GM12874 (cell line): ENCODE measurements around the gene NELFB.

ENCODE experiments used
- TF ChIP-seq, protein P1 (sequence below): IDR thresholded peaks from 2 replicates; pipeline ENCODE4 v1.5.1; 2011; ENCODE audit warnings: low read depth, mild to moderate bottlenecking, control low read depth, low read length, moderate library complexity; ENCODE audit not compliant: insufficient read depth

The NELFB gene

DNA sequence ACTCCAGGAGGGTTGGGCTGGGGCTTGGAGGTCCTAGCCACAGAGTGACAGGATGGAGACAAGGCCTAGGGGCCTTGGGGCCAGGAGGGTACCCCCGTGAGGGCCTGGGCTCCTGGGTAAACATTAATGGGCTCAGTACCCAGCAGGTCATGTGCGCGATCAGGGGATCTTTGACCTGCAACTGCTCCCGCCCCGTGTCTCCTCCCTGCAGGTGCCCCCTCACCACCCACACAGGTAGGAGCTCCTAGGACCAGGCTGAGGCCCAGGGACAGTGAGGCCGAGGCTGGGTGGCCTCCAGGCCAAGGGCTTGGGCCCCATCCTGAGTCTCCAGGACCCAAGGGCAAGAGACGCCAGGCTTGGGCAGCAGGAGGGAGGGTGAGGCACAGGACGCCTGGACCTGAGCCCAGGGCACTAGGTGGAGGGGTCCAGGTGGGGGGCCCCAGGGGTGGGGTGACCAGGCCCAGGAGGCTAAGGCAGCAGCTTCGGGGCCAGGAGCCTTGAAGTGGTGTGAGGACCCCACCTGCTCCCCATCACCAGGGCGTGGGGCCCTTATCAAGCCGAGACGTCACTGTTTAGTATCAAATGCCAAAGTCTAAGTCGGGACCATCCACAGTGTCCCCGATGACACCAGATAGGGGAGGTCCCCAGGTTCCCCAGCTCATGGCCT, 24.3 kb upstream of the NELFB start, which contains the start of gene SLC34A3:
TSS of gene SLC34A3 (plus strand) at position 197 of the 667 bp plus-strand sequence. CDS start 802 bp downstream, outside the sequence.
- TF ChIP-seq, protein P1, sequence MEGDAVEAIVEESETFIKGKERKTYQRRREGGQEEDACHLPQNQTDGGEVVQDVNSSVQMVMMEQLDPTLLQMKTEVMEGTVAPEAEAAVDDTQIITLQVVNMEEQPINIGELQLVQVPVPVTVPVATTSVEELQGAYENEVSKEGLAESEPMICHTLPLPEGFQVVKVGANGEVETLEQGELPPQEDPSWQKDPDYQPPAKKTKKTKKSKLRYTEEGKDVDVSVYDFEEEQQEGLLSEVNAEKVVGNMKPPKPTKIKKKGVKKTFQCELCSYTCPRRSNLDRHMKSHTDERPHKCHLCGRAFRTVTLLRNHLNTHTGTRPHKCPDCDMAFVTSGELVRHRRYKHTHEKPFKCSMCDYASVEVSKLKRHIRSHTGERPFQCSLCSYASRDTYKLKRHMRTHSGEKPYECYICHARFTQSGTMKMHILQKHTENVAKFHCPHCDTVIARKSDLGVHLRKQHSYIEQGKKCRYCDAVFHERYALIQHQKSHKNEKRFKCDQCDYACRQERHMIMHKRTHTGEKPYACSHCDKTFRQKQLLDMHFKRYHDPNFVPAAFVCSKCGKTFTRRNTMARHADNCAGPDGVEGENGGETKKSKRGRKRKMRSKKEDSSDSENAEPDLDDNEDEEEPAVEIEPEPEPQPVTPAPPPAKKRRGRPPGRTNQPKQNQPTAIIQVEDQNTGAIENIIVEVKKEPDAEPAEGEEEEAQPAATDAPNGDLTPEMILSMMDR, result no peak

- TF ChIP-seq, protein P1, result no peak
Measured at GRCh38 chr9:137231372-137232039, 23.6 kb upstream of the NELFB start.

GRCh38 chr9:137232101-137232500, 23.0 kb upstream of the NELFB start:
- TF ChIP-seq, protein P1, result no peak

- TF ChIP-seq, protein P1, result no peak
Measured at GRCh38 chr9:137232510-137232909, 22.6 kb upstream of the NELFB start.

- TF ChIP-seq, protein P1, result no peak
Measured at GRCh38 chr9:137233143-137233980, 21.8 kb upstream of the NELFB start.

- TF ChIP-seq, protein P1, result no peak
Measured at GRCh38 chr9:137234055-137234697, 21.0 kb upstream of the NELFB start.
